GM23338 (cell line): ENCODE data around the gene NMBR.

Experiments used
- CREB1 ChIP-seq: fragments of 250-450 bp; sonication (Bioruptor Pico); IDR thresholded peaks from 2 replicates; pipeline ENCODE4 v1.5.0; 2020; ENCODE audit warnings: low read depth, mild to moderate bottlenecking, moderate library complexity
- EZH2 ChIP-seq: fragments of 200-600 bp; sonication (generic); IDR thresholded peaks from one replicate; pipeline ENCODE4 v1.8.0; 2017; ENCODE audit warnings: antibody characterized with exemption, mild to moderate bottlenecking, low read depth; ENCODE audit not compliant: unreplicated experiment
- EZH2phosphoT487 ChIP-seq: fragments of 200-600 bp; sonication (generic); IDR thresholded peaks from one replicate; pipeline ENCODE4 v1.8.1; 2018; ENCODE audit warnings: antibody characterized with exemption; ENCODE audit not compliant: unreplicated experiment
- JUNB ChIP-seq: IDR thresholded peaks from one replicate; pipeline ENCODE4 v1.6.1; 2016; ENCODE audit warnings: antibody characterized with exemption; ENCODE audit not compliant: unreplicated experiment
- NANOG ChIP-seq: IDR thresholded peaks from 2 replicates; pipeline ENCODE4 v1.6.1; 2016; ENCODE audit warnings: antibody characterized with exemption, borderline replicate concordance
- POLR2AphosphoS5 ChIP-seq: IDR thresholded peaks from 2 replicates; pipeline ENCODE4 v1.6.1; 2016; ENCODE audit warnings: antibody characterized with exemption, low read depth
- STAT1 ChIP-seq: IDR thresholded peaks from one replicate; pipeline ENCODE4 v1.6.1; 2016; ENCODE audit warnings: antibody characterized with exemption; ENCODE audit not compliant: unreplicated experiment
- ZNF114 ChIP-seq: fragments of 250-450 bp; sonication (Bioruptor Pico); IDR thresholded peaks from 2 replicates; pipeline ENCODE4 v1.5.0; 2020; ENCODE audit warnings: mild to moderate bottlenecking, moderate library complexity
- ZNF331 ChIP-seq: fragments of 250-450 bp; sonication (Bioruptor Pico); IDR thresholded peaks from 2 replicates; pipeline ENCODE4 v1.5.0; 2020; ENCODE audit warnings: low read depth, mild to moderate bottlenecking, moderate library complexity
- TF ChIP-seq, protein P1 (sequence below), 2 experiments: fragments of 200-600 bp in 1 of 2; sonication (generic) in 1 of 2; conservative IDR thresholded peaks; 2 replicates each; pipeline versions ENCODE4 v1.5.1 to v1.6.1; 2016 to 2017; ENCODE audit warnings: antibody characterized with exemption in 2 of 2, low read depth in 2 of 2, mild to moderate bottlenecking in 2 of 2, moderate library complexity in 1 of 2
- TF ChIP-seq, protein P2 (sequence below): IDR thresholded peaks from one replicate; pipeline ENCODE4 v1.6.1; 2018; ENCODE audit warnings: antibody characterized with exemption; ENCODE audit not compliant: unreplicated experiment
- TF ChIP-seq, protein P3 (sequence below): IDR thresholded peaks from 2 replicates; pipeline ENCODE4 v1.6.1; 2016; ENCODE audit warnings: antibody characterized with exemption

DNA sequence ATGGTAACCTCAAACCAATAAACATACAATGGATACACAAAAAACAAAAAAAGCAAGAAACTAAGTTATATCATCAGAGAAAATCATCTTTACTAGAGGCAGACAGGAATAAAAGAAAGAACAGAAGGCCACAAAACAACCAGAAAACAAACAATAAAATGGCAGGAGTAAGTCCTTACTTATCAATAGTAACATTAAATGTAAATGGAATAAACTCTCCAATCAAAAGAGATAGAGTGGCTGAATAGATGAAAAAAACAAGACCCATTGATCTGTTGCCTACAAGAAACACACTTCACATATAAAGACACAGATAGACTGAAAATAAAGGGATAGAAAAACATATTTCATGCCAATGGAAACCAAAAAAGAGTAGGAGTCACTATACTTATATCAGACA lies 95.5 kb downstream of the NMBR start:
- TF ChIP-seq, protein P1, sequence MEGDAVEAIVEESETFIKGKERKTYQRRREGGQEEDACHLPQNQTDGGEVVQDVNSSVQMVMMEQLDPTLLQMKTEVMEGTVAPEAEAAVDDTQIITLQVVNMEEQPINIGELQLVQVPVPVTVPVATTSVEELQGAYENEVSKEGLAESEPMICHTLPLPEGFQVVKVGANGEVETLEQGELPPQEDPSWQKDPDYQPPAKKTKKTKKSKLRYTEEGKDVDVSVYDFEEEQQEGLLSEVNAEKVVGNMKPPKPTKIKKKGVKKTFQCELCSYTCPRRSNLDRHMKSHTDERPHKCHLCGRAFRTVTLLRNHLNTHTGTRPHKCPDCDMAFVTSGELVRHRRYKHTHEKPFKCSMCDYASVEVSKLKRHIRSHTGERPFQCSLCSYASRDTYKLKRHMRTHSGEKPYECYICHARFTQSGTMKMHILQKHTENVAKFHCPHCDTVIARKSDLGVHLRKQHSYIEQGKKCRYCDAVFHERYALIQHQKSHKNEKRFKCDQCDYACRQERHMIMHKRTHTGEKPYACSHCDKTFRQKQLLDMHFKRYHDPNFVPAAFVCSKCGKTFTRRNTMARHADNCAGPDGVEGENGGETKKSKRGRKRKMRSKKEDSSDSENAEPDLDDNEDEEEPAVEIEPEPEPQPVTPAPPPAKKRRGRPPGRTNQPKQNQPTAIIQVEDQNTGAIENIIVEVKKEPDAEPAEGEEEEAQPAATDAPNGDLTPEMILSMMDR (conservative IDR thresholded peaks at IDR 0.05; ENCODE audit: low read depth in 2 of 2): no peak
- TF ChIP-seq EZH2phosphoT487 (no peak), STAT1 (no peak), POLR2AphosphoS5 (no peak), EZH2 (no peak), ZNF114 (CRISPR knock-in tag) (no peak), CREB1 (CRISPR knock-in tag) (no peak), ZNF331 (CRISPR knock-in tag) (no peak), JUNB (no peak), NANOG (no peak)
- TF ChIP-seq, protein P2, sequence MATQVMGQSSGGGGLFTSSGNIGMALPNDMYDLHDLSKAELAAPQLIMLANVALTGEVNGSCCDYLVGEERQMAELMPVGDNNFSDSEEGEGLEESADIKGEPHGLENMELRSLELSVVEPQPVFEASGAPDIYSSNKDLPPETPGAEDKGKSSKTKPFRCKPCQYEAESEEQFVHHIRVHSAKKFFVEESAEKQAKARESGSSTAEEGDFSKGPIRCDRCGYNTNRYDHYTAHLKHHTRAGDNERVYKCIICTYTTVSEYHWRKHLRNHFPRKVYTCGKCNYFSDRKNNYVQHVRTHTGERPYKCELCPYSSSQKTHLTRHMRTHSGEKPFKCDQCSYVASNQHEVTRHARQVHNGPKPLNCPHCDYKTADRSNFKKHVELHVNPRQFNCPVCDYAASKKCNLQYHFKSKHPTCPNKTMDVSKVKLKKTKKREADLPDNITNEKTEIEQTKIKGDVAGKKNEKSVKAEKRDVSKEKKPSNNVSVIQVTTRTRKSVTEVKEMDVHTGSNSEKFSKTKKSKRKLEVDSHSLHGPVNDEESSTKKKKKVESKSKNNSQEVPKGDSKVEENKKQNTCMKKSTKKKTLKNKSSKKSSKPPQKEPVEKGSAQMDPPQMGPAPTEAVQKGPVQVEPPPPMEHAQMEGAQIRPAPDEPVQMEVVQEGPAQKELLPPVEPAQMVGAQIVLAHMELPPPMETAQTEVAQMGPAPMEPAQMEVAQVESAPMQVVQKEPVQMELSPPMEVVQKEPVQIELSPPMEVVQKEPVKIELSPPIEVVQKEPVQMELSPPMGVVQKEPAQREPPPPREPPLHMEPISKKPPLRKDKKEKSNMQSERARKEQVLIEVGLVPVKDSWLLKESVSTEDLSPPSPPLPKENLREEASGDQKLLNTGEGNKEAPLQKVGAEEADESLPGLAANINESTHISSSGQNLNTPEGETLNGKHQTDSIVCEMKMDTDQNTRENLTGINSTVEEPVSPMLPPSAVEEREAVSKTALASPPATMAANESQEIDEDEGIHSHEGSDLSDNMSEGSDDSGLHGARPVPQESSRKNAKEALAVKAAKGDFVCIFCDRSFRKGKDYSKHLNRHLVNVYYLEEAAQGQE: no peak
- TF ChIP-seq, protein P3, sequence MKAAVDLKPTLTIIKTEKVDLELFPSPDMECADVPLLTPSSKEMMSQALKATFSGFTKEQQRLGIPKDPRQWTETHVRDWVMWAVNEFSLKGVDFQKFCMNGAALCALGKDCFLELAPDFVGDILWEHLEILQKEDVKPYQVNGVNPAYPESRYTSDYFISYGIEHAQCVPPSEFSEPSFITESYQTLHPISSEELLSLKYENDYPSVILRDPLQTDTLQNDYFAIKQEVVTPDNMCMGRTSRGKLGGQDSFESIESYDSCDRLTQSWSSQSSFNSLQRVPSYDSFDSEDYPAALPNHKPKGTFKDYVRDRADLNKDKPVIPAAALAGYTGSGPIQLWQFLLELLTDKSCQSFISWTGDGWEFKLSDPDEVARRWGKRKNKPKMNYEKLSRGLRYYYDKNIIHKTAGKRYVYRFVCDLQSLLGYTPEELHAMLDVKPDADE: no peak
